GM12864 (cell line): Measurements from ENCODE around the gene TRIM41.

ENCODE experiments used
- DNase-seq: peaks from one replicate; pipeline ENCODE4 v3.0.0-alpha.2; 2011; ENCODE audit warnings: low read depth
- H3K4me3 ChIP-seq: 2 replicates; pipeline ENCODE4 v1.5.1; 2011; ENCODE audit warnings: mild to moderate bottlenecking, low read depth, low read length, control low read depth
- CTCF ChIP-seq: IDR thresholded peaks from 2 replicates; pipeline ENCODE4 v1.5.1; 2011; ENCODE audit warnings: low read depth, mild to moderate bottlenecking, moderate library complexity, low read length, control low read depth, inconsistent platforms; ENCODE audit errors: missing control alignments

TRIM41 gene

GRCh38 chr5:181229996-181230395, 6.9 kb downstream of the TRIM41 start:
- DNase-seq, result no peak
- no peak overlapping the region for H3K4me3 ChIP-seq
- no peak for TF ChIP-seq CTCF

- DNase-seq, result no peak
- H3K4me3 ChIP-seq, result no peak overlapping the region
- TF ChIP-seq CTCF, result no peak
Measured at GRCh38 chr5:181230551-181230950, 7.5 kb downstream of the TRIM41 start.

GRCh38 chr5:181231432-181231831, 8.4 kb downstream of the TRIM41 start:
- no peak for TF ChIP-seq CTCF
- no peak for DNase-seq
- no peak overlapping the region for H3K4me3 ChIP-seq

- no peak for TF ChIP-seq CTCF
- no peak for DNase-seq
Measured at GRCh38 chr5:181232593-181232992, 9.5 kb downstream of the TRIM41 start.

GRCh38 chr5:181233088-181233800, 10.2 kb downstream of the TRIM41 start:
- no peak for DNase-seq
- no peak for TF ChIP-seq CTCF
- H3K4me3 ChIP-seq, result no peak overlapping the region

More at GRCh38 chr5:181232593-181232992, 9.5 kb downstream of the TRIM41 start:
- H3K4me3 ChIP-seq, result no peak overlapping the region

GRCh38 chr5:181233801-181234454, 10.8 kb downstream of the TRIM41 start:
- no peak for TF ChIP-seq CTCF
- no peak overlapping the region for H3K4me3 ChIP-seq
- no peak for DNase-seq
